HG03558 (cell line): ENCODE measurements around the gene CETN1.

Source experiments
- ATAC-seq: cut with Tn5 transposase; IDR thresholded peaks from one replicate; pipeline ENCODE4 v1.9.1; 2021; ENCODE audit warnings: moderate number of reproducible peaks; ENCODE audit not compliant: unreplicated experiment; ENCODE audit errors: extremely low read depth

The CETN1 gene

DNA sequence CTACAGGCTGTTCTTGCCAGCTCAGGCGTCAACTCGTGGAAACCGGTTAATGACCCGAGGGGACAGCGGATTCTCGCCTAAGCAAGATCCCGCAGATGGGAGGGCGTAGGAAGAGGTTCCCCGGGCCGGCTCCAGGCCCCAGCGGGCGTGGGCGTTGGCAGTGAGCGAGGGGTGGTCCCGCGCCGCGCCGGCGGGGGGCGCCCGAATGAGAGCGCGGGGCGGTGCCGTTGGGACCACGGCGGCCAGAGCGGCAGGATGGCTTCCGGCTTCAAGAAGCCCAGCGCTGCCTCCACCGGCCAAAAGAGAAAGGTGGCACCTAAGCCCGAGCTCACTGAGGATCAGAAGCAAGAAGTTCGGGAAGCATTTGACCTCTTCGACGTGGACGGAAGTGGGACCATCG, at the start of gene CETN1:
CETN1 (plus strand) TSS at position 227 of the 400 bp plus-strand sequence; CDS start at position 256, 29 bp downstream.
- ATAC-seq, result no peak

DNA sequence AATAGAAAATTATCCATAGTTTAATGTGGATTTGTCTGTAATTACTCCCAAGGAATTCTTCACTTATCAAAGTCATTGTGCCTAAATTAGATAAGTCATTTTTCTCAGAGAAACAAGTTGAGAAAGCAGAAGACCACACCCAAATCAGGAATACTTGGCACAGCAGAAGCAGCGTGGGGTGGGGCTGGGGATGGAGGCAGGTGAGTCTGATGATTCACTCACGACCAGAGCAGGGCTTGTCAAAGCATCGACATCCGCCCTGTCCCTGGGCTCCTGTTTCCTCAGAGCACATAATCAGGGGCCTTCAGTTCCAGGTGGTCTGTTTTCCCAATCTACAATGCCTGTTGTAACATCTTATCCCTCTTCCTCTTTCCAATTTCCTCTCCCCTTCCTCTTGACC, 48.2 kb upstream of the CETN1 start:
- ATAC-seq, result no peak

DNA sequence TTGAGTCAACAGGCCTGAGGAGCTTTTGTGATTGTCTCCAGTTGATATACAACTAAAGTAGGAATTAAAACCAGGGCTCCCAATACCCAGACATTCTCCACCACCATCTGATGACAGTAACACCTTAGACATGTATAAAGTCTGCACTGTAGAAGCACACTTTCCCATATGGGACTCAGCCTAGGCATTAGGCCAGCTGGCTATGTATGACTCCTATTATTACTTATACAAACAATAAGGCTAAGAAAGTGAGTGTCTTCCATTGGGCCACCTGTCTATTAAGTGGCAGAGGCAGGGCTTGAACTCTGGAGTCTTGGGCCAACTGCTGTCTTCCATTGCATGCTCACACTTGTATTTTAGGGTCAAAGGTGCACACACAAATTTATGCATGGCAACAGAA, 47.5 kb upstream of the CETN1 start:
- ATAC-seq, result no peak

DNA sequence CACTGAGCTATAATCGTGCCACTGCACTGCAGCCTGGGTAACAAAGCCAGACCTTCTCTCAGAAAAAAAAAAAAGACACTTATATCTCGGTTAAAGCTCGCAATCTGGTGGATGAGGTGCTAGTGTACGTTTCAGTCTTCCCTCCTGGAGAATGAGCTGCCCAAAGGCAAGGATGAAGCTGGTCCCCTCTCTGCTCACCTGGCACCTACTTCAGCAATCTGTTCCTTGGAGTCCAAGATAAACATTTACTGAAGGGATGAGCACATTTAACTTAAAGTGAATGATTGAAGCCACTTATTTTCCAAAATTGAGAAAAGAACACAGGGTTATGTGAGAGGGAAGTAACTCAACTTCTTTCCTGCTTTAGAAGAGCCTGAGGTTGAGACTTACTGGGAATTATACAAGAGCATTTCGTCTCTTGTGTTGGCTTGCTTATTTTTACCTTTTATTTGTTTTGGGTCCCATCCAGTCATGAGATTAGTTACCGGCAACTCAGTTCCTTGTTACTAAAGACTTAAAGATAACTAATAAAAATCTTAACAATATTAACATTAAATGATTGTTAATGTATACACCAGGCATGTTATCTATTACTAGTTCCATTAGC, 46.1 kb upstream of the CETN1 start:
- no peak for ATAC-seq

DNA sequence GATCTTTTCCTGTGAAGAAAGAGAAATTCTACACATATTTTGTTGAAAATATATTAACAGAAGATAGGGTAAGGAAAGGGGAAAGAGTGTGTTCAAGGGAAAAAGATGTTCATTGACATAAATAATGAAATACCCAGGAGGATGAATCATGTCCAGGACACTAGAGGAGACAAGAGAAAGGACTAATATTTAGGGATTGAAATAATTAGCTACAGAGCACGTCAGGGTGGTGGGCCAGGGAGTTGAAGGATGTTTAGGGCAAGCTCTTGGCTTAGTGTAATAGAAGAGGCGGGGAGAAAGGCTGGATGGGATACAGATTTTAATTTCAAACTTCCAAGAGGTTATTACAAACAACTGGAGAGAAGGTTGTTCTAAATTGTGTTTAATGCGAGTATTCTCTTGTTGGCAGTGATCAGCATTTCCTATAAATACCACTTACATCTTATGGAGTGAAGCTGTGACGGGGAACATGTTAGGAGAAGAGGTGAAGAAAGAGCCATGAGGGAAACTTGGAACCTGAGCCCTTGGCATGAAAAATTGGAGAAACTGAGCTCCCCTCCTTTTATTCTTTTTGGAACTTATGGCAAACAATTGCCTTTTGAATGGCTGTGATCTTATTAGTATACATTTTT, 36.6 kb upstream of the CETN1 start:
- no peak for ATAC-seq

DNA sequence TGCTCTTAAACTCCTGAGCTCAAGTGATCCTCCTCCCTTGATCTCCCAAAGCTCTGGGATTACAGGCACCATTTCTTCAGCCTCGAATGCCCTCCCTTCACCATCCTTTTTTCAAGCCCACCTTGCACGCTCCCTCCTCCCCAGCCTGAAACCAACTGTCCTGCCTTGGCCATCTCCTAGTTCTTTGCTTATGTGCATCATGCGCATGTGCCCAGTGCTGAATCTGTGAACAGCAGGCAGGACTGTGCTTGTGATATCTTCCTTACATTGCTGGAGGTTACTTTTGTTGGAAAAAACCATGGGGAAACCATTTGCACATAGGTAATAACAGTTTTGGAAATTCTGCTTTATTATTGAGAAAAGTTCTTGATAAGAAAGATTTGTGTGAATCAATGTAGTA, 30.2 kb upstream of the CETN1 start:
- no peak for ATAC-seq

DNA sequence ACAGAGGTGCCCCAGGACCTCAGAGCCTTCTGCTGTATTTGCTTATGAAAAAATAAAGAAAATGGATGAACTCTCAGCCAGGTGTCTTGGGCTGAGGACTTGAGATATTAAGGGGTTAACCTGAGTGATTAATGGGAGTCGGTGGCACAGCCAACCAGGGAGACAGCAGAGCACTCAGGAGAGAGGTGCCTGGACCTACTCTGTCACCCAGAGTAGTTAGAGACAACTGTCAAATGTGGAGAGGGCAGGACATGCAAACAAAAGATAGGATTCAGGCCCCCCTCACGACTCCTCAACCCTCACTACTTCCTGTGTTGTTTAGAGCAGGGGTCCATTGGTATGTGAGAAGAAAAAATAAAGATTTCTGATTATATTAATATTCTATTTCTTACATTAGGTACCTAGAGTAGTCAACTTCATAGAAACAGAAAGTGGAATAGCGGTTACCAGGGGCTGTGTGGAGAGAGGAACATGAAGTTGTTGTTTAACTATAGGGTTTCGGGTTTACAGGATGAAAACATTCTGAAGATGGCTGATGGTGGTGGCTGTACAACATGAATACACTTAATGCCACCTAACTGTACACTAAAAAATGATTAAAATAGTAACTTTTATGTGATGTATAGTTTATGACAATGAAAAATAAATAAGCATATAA, 28.6 kb upstream of the CETN1 start:
- ATAC-seq, result peak; percentile 92

DNA sequence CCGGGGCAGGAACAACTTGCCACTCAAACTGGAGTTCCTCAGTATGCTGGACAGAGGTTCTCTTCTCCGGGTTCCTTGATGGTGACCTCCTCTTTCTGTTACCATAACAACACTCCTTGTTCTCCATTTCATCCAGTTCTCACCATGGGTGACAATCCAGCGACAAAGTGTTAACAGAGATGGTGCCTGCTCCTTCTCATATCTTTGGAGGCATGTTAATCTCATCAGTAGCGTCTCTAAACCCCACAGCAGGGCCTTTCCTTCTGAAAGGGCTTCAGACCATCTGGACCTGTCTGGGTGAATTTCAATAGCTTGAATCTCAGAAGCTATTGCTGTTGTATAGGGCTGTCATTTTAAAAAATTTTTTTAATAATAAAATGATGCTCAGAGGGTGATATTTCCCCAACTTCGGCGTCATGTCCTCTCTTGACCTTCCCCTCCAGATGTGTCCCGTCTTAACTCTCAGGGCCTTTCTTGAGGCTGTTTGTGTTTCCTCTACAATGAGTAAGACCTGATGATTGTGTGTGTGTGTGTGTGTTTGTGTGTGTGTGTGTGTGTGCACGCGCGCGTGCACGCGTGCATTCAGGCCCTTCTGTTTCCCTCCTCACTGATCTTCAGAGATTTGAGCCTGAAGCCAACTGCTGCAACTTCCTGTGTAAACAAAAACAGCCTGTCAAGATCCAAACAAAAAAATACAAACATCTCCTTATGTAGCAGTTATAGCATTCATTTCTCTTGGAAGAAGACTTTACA, 24.3 kb upstream of the CETN1 start:
- no peak for ATAC-seq

DNA sequence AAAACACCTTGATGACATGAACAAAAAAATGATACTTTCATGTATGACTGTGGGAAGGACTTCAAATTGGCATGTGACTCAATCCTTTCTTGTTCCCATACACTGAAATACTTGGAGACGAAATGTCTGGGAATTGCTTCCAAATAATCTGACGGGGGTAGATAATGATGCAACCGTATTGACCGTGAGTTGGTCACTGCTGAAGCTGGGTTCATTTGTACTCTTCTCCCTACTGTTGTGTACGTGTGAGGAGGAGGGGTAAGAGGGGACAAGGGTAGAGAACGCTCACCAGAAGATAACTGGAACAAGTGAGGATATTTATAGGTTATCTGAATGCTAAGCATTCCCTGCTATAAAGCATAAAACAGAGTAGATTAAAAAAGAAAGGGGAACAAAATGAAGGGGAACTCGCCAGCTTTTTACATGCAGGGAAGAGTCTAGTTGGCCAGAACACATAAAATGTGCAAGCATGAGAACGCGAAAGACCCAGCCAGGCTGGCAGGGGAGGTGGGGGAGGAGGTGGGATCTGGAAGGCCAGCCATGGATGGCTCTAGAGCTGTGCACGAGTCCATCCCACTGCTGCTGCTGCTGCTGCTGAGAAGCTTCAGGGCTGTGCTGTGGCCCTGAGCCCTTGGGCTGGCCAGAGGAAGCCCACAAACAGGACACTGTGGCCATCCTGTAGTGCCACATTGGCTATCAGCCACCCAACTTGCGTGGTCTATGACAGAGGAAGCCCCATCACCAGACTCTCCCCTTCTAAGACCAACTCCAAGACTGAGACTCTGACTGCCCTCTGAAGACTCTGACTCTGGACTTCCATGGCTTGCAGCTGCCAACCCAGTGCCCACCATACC, 15.2 kb upstream of the CETN1 start:
- ATAC-seq, result no peak

DNA sequence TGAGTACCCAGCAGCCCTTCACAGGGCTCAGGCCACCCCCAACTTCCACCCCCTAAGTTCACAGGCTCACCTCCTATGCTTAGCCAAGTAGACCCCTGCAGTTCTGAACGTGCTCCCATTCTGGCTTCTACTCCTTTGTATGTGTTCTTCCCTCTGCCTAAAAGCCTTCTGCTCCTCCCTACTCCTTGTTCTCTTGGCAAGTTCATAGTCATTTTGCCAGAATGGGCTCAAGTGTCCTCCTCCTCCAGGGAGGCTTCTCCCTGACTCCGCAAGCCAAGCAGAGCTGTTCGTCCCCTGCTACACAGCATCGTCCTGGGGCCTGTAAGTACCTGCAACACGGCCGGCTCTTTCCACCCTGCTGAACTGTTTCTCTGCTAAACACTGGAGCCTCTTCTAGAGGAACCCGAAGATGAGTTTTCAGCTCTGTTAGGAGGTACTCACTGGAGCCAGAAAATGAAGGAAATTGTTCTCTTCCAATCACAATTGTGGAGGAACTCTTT, 14.6 kb upstream of the CETN1 start:
- ATAC-seq, result no peak

DNA sequence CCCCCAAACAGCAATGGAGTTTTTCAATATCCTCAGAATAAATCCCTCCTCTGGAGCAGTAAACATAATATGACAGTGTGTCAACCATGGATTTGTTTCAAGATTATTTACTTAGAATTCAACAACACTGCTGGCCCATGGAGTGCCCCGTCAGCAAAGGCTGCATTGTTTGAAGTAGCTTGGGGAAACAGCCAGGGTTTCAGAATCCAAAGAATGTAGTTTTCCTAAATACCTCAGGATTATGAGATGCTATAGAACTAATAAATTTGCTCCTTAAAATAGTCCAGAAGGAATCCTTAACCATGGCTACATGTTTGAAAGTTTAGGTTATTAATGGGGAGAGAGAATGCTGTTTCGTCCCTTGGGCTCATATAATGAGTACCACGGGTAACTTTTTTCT, 13.1 kb upstream of the CETN1 start:
- ATAC-seq, result no peak

DNA sequence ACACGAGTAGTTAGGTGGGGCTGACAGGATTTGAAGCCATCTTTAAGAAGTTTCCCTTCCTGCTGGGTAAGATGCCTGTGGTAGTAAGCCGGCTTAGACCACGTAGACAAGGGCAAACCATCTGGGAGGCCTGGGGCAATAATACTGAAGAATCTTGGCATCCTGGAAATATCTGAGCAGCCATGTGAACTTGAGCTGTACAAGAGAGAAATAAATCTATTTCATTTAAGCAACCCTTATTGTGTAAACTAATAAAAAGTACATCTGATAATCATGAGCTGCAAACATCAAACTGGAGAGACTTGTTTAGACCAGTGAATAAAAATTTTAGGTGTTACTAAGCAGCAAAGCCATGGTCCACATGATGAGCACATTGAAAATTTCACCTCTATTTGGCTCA, 11.4 kb upstream of the CETN1 start:
- no peak for ATAC-seq

DNA sequence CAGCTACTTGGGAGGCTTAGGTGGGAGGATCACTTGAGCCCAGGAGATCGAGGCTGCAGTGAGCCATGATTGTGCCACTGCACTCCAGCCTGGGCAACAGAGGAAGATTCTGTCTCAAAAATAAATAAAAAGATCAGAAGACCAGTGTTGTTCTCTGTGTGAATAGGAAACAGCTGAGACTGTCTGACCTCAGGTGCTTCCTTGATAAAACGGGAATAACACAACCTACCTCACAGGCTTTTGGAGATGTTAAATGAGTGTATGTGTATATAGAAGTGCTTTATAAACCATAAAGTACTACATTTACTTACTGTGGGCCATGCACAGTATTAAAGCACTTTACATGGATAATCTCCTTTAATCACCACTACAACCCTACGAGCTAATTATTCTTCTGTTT, 9.9 kb upstream of the CETN1 start:
- ATAC-seq, result no peak

DNA sequence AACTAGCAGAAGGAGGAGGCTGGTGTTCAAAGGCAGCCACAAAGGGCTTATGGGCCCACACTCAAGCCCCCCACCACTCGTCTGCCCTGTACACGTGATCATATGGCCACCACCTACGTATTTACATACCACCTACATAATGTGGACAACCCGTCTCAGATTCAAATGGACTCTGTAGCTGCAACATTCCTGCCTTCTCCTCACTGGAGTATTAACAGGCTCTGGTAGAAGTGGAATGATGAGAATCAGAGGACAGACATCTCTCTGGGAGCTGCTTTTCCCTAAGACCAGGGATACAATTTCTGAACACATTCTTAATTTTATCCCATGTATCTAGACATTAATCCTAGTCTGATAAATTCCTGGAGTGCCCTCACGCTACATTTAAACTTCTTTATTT, 9.5 kb upstream of the CETN1 start:
- no peak for ATAC-seq

DNA sequence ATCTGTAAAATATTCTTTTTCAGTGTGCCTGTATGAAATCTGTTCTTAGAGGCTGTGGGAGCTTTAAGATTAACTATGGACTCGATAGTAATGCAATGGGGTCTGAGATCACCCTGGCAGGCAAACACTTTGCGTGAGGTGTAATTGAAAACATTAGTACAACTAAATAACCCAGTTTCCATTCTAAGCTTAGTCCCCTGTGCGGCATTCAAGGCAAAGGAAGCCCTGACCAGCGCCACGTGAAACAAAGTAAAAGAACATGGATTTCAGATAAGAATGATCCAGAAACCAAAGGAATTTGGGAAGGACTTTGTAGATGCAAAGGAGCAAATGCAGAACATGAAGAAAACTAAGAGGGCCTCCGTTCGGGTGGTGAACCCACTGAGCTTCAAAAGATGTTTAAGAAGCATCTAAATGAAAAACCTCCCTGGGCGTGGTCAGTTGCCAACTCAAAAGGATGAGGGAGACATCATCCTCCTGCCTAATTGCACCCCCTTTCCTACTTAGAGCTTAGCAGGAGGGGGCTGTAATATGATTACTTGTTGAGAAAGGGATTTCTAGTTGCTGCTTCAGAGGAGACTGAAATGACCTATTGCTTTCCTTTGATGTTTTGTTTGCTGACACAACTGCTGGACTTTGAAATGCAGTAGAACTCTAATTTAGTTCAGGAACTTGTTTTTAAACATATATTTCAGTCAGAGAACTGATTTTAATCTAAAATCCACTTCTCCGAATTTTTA, 7.9 kb upstream of the CETN1 start:
- no peak for ATAC-seq

DNA sequence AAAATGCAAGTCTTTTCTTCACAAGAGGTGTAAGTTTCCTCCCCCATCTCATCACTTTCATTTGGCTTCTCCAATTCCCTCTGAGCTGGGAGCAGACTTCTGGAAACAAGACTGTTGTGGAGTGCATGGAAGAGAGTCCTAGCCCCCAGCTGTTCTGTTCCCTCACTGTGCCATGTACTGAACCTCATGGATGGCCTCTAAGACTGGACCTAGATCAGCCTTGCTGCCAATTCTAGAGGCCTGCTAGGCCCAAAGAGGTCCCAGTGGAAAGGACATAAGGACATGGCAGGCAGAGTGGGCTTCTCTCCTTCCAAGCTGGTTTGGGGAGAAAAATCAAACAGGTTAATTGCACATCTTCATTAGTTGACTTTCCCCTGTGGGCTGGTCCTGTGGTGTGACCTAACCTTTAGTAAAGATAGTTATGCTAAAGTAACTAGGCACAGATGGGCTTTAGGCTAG, 7.3 kb upstream of the CETN1 start:
- ATAC-seq, result no peak

DNA sequence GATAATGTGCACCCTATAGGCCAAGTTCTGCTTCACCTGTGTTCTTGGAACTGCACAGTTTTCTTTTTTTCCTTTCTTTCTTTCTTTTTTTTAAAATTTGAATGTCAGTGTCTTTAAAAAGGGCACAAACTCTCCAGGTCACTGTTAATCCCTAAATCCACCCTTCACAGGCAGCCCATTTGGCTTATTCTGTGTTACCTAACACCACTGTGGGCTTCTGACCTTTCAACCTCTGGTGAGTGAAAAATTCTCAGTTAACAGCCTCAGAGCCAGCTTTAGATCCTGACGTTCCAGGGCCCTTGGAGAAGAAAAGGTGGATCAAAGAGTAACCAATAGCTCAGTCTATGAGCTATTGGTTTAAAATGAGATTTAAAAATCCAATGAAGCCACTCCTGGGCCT, 6.8 kb upstream of the CETN1 start:
- ATAC-seq, result no peak

DNA sequence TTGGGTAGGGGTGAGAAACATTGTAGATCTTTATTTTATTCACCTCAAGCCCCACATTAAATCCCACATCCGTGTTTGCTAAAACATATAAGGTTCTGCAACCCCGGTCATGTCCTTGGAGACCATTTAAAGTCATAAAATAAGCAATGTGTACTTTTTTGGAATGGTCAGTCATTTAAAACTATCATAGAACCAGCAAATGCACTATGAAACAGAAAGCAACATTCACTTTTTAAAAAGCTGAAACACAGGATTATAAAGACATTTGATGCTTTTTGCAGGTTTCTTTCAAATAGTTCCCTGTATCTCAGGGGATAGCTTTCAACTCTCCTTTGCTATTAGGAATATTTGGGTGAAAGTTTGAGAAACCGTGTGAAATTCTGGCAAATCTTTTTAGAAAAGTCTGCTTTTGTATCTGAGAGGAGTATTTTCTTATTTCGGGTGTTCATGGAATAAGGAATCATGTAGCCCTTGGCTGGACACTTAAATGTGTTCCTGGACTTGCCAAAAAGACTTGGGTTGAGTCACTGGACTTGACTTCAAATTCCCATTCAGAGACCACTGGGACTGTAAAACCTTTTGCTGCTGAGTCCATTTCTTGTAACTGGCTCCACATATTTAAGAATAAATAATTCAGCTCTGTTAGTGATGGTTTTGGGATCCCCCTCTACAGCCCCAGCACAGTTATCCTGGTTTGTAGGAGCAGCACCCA, 5.9 kb upstream of the CETN1 start:
- ATAC-seq, result no peak
